ENCODE data around the gene DNLZ. TPM values are rescaled to one million over a fixed set of nuclear protein-coding genes. Genes with fewer than 3 reads are reported as not detected.

DNLZ gene
- total RNA-seq, 4 donors from 2014 or later, result 16.2 to 58.4 (median 23.1) TPM

- Histone ChIP-seq H3K27ac (peak within 1 kb of the TSS in 2 of 3 donors; percentile 69), H3K36me3 (no peaks in the 10 kb centered on the region), H3K4me3 (replicated peaks in 1 of 3) (peak within 1 kb of the TSS in 1 of 3 donors; percentile 55), H3K27me3 (no peaks in the 10 kb centered on the region), H3K9me3 (no peaks in the 10 kb centered on the region), H3K4me1 (peaks cover 20 to 26% of the 10 kb centered on the region in 2 donors)
- WGBS, 2 donors, result 0% methylated on average over 16 of the region's 88 CpGs; no CpG with 5 or more reads in 1 of the 2 donors
- intact Hi-C loops (cut with DNase I), result no loop called here
- peak in 2 of 6 experiments; percentile 5 for TF ChIP-seq CTCF (IDR thresholded peaks at IDR 0.05)
- TF ChIP-seq POLR2A (IDR thresholded peaks at IDR 0.05), result peak in 1 of 2 donors; percentile 54
- peak; percentile 51 to 59 for DNase-seq
Observed at GRCh38 chr9:136327304-136327974, 36.1 kb downstream of the DNLZ start, which contains the start of gene GPSM1. Gene GPSM1, plus strand, starts transcription at chr9:136327539. Its CDS starts 157 bp downstream, at chr9:136327696.

- peaks cover 20 to 26% of the 10 kb centered on the region in 2 donors for H3K4me1 ChIP-seq
- intact Hi-C loops (cut with DNase I), result no loop called here
Observed at GRCh38 chr9:136326761-136327303, 36.7 kb downstream of the DNLZ start.

GRCh38 chr9:136326061-136326760, 37.3 kb downstream of the DNLZ start:
- H3K27me3 ChIP-seq, result no peaks in the 10 kb centered on the region
- no peak for TF ChIP-seq CTCF (IDR thresholded peaks at IDR 0.05)
- no peak for TF ChIP-seq POLR2A (IDR thresholded peaks at IDR 0.05)
- intact Hi-C loops (cut with DNase I), result no loop called here
- peak overlapping the region in 2 of 3 donors; percentile 28 to 65 for H3K27ac ChIP-seq
- DNase-seq, result no peak
- no peaks in the 10 kb centered on the region for H3K36me3 ChIP-seq
- H3K4me3 ChIP-seq (replicated peaks in 1 of 3), result no peak overlapping the region
- H3K4me1 ChIP-seq, result peaks cover 20 to 26% of the 10 kb centered on the region in 2 donors
- WGBS, 2 donors, result 68 to 69% methylated on average over 10 to 22 of the region's 28 CpGs
- no peaks in the 10 kb centered on the region for H3K9me3 ChIP-seq

More at GRCh38 chr9:136326761-136327303, 36.7 kb downstream of the DNLZ start:
- WGBS, 2 donors, result 42 to 58% methylated on average over 8 to 15 of the region's 17 CpGs
- H3K9me3 ChIP-seq, result no peaks in the 10 kb centered on the region
- H3K36me3 ChIP-seq, result no peaks in the 10 kb centered on the region
- peak overlapping the region in 1 of 3 donors; percentile 55 for H3K4me3 ChIP-seq (replicated peaks in 1 of 3)
- no peak for DNase-seq
- TF ChIP-seq POLR2A (IDR thresholded peaks at IDR 0.05), result no peak
- no peaks in the 10 kb centered on the region for H3K27me3 ChIP-seq
- H3K27ac ChIP-seq, result peak overlapping the region in 2 of 3 donors; percentile 65 to 69

GRCh38 chr9:136325358-136325757, 38.2 kb downstream of the DNLZ start:
- H3K4me3 ChIP-seq (replicated peaks in 1 of 3), result no peak overlapping the region
- DNase-seq, result no peak
- TF ChIP-seq CTCF (IDR thresholded peaks at IDR 0.05) (no peak), POLR2A (IDR thresholded peaks at IDR 0.05) (no peak)
- no peaks in the 10 kb centered on the region for H3K36me3 ChIP-seq
- H3K27me3 ChIP-seq, result no peaks in the 10 kb centered on the region
- intact Hi-C loops (cut with DNase I), result no loop called here
- peaks cover 20 to 26% of the 10 kb centered on the region in 2 donors for H3K4me1 ChIP-seq
- H3K27ac ChIP-seq, result no peak overlapping the region
- WGBS, 2 donors, result 91 to 98% methylated on average over 13 of the region's 13 CpGs
- no peaks in the 10 kb centered on the region for H3K9me3 ChIP-seq

GRCh38 chr9:136324501-136325300, 38.8 kb downstream of the DNLZ start:
- peak; percentile 82 to 84 for DNase-seq
- TF ChIP-seq POLR2A (IDR thresholded peaks at IDR 0.05), result no peak
- TF ChIP-seq CTCF (IDR thresholded peaks at IDR 0.05), result peak in 1 of 6 experiments; percentile 18
- Histone ChIP-seq H3K4me3 (replicated peaks in 1 of 3) (no peak overlapping the region), H3K36me3 (no peaks in the 10 kb centered on the region), H3K27me3 (no peaks in the 10 kb centered on the region), H3K27ac (peak overlapping the region in 2 of 3 donors; percentile 40 to 46), H3K4me1 (peaks cover 20 to 26% of the 10 kb centered on the region in 2 donors), H3K9me3 (no peaks in the 10 kb centered on the region)
- WGBS, 2 donors, result 57 to 65% methylated on average over 9 to 20 of the region's 24 CpGs
- intact Hi-C loops (cut with DNase I), result no loop called here

Measured in thyroid gland (tissue), 4 donors.